Left lung (tissue), 10 donors: ENCODE data around the gene PDLIM7. TPM values are rescaled to one million over a fixed set of nuclear protein-coding genes. Genes with fewer than 3 reads are reported as not detected.

ENCODE experiments used
- ATAC-seq: fragments of 200-7000 bp; cut with Tn5 transposase; one replicate; pipeline ENCODE4 v1.9.1; 2020; ENCODE audit warnings: moderate library complexity
- DNase-seq, 4 donors: peaks; one replicate each; pipeline ENCODE4 v3.0.0-alpha.2; 2013 to 2020
- H3K27ac ChIP-seq, 2 donors: fragments of 200-600 bp; sonication (generic) in 1 of 2; one replicate each; pipeline versions ENCODE4 v1.5.0 to v1.8.0; 2020 to 2021
- H3K27me3 ChIP-seq, 2 donors: fragments of 200-600 bp; sonication (generic) in 1 of 2; one replicate each; pipeline versions ENCODE4 v1.5.0 to v1.8.0; 2020 to 2021
- H3K36me3 ChIP-seq, 2 donors: fragments of 200-600 bp; sonication (generic) in 1 of 2; one replicate each; pipeline versions ENCODE4 v1.5.0 to v1.8.0; 2020 to 2021
- H3K4me1 ChIP-seq, 2 donors: fragments of 200-600 bp; one replicate each; pipeline ENCODE4 v1.8.0; 2021
- H3K4me3 ChIP-seq, 2 donors: fragments of 200-600 bp; sonication (generic) in 1 of 2; one replicate each; pipeline versions ENCODE4 v1.5.0 to v1.8.0; 2020 to 2021; ENCODE audit warnings: mild to moderate bottlenecking in 1 of 2
- H3K9me3 ChIP-seq, 2 donors: fragments of 200-600 bp; sonication (generic) in 1 of 2; one replicate each; pipeline versions ENCODE4 v1.5.0 to v1.8.0; 2020 to 2021
- intact Hi-C, 2 donors: fragments of 100-400 bp; cut with DNase I; formaldehyde crosslinking; loops; one replicate each; pipeline versions ENCODE4 v1.11.2 to v1.14.2; 2022
- polyA plus RNA-seq, 6 donors: library from polyadenylated mRNA; unstranded; fragments of 120-200 nt; gene quantifications; one replicate each; pipeline ENCODE4 v1.2.1, GENCODE V29; 2013; ENCODE audit not compliant: insufficient read length in 6 of 6
- total RNA-seq, 2 donors: library from RNA; stranded (reverse); fragmentation: NEBNext Ultra II Directional; extraction: Animal tissue kit (Norgen Biotek cat#: 25700); gene quantifications; one replicate each; pipeline ENCODE4 v1.2.1, GENCODE V29; 2021
- TF ChIP-seq, protein P1 (sequence below), 2 donors: fragments of 200-600 bp; sonication (generic) in 1 of 2; IDR thresholded peaks; one replicate each; pipeline versions ENCODE4 v1.5.0 to v1.8.0; 2021; ENCODE audit warnings: antibody characterized with exemption in 2 of 2
- donor health status: DM: no; HTN: yes; CAD: no.
- donor health status: DM: no; HTN: no; CAD: no.

The PDLIM7 gene
- total and polyA plus RNA-seq, 8 donors = 60.9 to 141 (median 90.2) TPM

DNA sequence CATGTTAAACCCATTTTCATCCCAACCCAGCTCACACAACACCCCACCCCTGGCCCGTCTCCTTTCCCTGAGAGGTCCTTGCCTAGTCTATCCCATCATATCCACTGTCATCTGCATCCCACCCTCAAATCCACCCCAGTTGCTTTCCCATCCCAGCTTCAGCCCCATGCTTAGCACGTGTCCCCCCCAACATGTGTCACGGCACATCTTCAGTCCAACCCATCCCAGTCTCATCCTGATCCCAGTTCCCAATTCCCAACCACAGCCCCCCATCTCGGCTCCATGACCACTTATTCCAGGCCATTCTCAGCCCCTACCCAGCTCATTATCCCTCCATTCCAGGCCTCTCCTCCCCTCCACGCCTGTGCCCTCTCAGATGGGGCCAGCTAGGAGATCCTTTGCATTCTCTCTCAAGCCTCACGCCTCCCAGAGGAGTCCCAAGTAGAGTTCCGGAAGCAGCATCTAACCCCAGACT is 23.4 kb downstream of the PDLIM7 start:
- Histone ChIP-seq H3K4me1 (peaks cover 19 to 40% of the 10 kb centered on the region in 2 donors), H3K27me3 (peaks cover 0 to 33% of the 10 kb centered on the region in 2 donors), H3K4me3 (no peak overlapping the region), H3K36me3 (no peaks in the 10 kb centered on the region), H3K9me3 (no peaks in the 10 kb centered on the region), H3K27ac (no peak overlapping the region)
- TF ChIP-seq, protein P1, sequence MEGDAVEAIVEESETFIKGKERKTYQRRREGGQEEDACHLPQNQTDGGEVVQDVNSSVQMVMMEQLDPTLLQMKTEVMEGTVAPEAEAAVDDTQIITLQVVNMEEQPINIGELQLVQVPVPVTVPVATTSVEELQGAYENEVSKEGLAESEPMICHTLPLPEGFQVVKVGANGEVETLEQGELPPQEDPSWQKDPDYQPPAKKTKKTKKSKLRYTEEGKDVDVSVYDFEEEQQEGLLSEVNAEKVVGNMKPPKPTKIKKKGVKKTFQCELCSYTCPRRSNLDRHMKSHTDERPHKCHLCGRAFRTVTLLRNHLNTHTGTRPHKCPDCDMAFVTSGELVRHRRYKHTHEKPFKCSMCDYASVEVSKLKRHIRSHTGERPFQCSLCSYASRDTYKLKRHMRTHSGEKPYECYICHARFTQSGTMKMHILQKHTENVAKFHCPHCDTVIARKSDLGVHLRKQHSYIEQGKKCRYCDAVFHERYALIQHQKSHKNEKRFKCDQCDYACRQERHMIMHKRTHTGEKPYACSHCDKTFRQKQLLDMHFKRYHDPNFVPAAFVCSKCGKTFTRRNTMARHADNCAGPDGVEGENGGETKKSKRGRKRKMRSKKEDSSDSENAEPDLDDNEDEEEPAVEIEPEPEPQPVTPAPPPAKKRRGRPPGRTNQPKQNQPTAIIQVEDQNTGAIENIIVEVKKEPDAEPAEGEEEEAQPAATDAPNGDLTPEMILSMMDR (IDR thresholded peaks at IDR 0.05) = no peak
- ATAC-seq (no peak), DNase-seq (no peak)
- intact Hi-C loops = no loop called here

DNA sequence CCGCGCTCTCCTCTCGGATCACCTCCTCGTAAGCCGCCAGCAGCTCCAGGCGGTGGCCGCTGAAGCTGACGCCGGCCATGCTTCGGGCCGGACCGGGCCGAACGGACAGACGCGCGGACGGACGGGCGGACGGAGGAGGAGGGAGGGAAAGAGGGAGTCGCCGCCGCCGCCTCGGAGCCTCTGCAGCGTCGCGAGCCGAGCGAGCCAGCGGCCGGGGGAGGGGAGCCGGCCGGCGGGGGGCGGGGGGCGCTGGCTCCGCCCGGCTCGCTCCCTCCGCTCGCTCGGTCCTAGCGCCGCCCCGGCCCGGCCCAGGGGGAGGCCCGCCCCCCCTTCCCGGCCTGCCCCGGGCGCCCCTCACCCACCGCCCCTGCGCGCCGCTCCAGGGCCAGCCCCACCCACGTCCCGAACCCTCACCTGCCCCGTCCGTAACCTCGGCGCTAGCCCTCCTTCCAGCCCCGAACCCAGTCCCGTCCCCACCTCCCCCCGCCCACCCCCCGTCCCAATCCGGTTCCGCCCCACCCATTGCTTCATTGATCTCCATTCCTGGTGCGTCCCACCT is 23.9 kb downstream of the PDLIM7 start, which contains the start of gene DBN1:
Gene DBN1, minus strand, starts transcription at position 192 of the 559 bp plus-strand sequence. Its CDS starts 113 bp downstream, at position 79.
- peak within 1 kb of the TSS; percentile 53 to 60 for H3K4me3 ChIP-seq
- intact Hi-C loops = no loop called here
- peaks cover 0 to 33% of the 10 kb centered on the region in 2 donors for H3K27me3 ChIP-seq
- no peaks in the 10 kb centered on the region for H3K36me3 ChIP-seq
- TF ChIP-seq, protein P1 (IDR thresholded peaks at IDR 0.05) = no peak
- peak within 1 kb of the TSS; percentile 45 to 73 for H3K27ac ChIP-seq
- H3K4me1 ChIP-seq = peaks cover 14 to 35% of the 10 kb centered on the region in 2 donors
- ATAC-seq = peak; percentile 68
- H3K9me3 ChIP-seq = no peaks in the 10 kb centered on the region
- peak in 2 of 4 donors; percentile 66 to 87 for DNase-seq

DNA sequence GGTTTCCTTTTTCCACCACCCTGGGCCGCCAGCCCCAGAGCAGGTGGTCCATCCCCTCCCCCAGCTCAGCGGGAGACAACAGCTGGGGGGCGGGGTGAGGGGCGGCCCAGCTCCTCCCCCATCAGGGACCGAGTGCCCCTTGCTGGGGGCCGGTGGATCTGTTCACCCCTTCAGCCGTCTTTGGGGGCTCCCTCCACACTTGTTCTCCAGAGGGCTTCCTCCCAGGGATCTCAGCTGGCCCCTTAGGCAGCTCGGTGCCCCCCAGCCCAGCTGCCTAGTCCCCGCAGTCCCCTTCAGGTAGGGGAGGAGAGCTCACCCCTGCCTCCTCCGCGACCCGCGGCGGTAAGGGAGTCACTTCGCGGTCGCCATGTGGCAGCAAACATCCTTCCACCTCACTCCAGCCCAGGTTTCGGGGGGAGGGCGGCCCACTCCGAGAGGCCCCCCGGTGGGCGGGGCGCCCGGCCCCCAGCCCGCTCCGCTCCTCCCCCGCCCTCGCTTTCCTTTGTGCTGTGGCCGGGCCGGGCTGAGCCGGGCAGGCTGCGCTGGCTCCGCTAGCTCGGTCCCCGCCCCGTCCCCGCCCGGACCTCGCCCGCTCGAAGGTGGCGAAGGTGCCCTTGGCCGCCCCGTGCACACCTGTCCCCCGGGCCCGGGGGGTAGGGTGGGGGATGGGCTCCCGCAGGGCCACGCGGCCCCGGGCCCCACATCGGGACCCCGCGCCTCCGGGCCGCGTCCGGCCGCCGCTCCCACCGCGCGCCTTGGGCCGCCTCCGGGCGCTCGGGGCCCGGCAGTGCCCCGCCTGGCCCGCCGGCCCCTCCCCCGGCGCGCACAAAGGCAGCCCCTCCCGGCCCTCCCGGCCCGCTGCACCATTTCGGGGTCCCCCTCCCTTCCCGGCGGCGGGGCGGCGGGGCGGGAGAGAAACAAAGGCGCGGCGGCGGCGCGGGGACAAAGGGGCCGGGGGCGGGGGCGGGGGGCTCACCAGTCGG is 24.7 kb downstream of the PDLIM7 start:
- Histone ChIP-seq H3K4me1 (peaks cover 11 to 27% of the 10 kb centered on the region in 2 donors), H3K9me3 (no peaks in the 10 kb centered on the region), H3K36me3 (no peaks in the 10 kb centered on the region), H3K27me3 (peaks cover 0 to 33% of the 10 kb centered on the region in 2 donors), H3K27ac (peak overlapping the region; percentile 45 to 73), H3K4me3 (peak overlapping the region; percentile 53 to 60)
- TF ChIP-seq, protein P1 (IDR thresholded peaks at IDR 0.05) = no peak
- intact Hi-C loops = no loop called here
- peak in 2 of 4 donors; percentile 55 to 86 for DNase-seq
- ATAC-seq = peak; percentile 43

DNA sequence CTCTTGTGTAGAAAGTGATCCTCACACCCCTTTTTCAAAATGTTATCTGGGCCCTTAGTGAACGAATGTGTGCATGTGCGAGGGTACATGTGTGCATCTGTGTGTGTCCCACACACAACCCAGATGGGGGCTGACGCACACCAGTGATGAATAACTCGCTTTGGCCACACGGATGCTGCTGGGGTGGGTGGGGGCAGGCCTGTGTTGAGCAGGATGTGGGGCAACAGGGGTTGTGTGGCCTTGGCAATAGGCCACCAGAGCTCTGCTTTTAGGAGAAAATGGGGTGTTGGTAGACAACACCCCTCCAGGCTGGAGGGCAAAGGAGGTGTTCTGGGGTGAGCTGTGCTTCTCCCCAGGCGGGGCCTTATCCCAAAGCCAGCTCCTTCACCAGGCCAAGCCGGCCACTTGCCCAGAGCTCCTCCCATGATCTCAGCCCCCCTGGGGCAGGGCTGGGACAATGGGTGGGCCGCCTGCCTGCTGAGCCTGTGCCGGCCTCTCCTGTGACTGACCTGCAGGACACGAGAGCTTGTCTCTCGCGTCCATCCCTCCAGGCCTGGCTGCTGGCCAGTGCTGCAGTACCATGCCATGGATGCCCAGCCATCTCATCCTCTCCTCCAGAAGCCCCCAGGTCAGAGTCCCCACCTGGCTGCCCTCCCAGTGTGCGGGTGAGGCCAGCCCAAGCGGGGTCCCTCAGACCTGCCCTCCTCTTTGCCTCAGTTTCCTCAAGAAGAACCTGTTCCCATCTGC is 25.6 kb downstream of the PDLIM7 start:
- intact Hi-C loops = no loop called here
- Histone ChIP-seq H3K27me3 (peaks cover 0 to 33% of the 10 kb centered on the region in 2 donors), H3K36me3 (peaks cover 0 to 8% of the 10 kb centered on the region in 2 donors), H3K4me3 (peak overlapping the region; percentile 53 to 60), H3K27ac (no peak overlapping the region), H3K4me1 (peaks cover 11 to 24% of the 10 kb centered on the region in 2 donors), H3K9me3 (no peaks in the 10 kb centered on the region)
- TF ChIP-seq, protein P1 (IDR thresholded peaks at IDR 0.05) = no peak
- DNase-seq = peak in 1 of 4 donors; percentile 77
- ATAC-seq = no peak
